ENCODE measurements around the gene C11orf68. TPM values are rescaled to one million over a fixed set of nuclear protein-coding genes. Genes with fewer than 3 reads are reported as not detected.

Gene C11orf68
- total RNA-seq, 1 experiment from 2014 or later, result 48.0 TPM

DNA sequence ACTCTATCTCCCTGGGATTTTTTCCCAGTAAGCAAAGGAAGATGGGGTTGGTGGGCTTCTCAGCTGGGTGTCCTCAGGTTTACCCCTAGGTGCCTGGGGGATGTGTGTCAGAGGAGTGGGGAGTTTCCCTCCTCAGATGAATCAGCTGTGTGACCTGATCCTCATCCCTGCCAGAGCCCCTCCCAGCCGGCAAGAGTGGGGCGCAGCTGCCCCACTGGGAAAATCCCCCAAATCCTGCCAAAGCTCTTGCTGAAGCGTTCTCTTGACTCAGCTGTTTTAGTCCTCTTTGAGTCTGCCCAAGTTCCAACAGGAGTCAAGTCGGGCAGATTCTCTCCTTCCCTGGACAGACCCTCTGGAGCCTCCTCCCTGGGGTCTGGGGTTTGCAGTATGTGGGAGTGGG is 6.0 kb downstream of the C11orf68 start:
- ChIA-PET POLR2A (interaction anchor here (0.9 to 8.0 kb wide), 3 partner anchors 12 to 49 kb away, joined by 4 to 122 read pairs (median 96); partner anchors contain the start of genes CCDC85B, FIBP and FOSL1), CTCF (interaction anchor here (1.2 to 2.3 kb wide), 6 partner anchors 12 to 29 kb away, joined by 6 to 10 read pairs (median 8); partner anchors contain the start of genes CCDC85B, FIBP and FOSL1)
- TF ChIP-seq, protein P1, sequence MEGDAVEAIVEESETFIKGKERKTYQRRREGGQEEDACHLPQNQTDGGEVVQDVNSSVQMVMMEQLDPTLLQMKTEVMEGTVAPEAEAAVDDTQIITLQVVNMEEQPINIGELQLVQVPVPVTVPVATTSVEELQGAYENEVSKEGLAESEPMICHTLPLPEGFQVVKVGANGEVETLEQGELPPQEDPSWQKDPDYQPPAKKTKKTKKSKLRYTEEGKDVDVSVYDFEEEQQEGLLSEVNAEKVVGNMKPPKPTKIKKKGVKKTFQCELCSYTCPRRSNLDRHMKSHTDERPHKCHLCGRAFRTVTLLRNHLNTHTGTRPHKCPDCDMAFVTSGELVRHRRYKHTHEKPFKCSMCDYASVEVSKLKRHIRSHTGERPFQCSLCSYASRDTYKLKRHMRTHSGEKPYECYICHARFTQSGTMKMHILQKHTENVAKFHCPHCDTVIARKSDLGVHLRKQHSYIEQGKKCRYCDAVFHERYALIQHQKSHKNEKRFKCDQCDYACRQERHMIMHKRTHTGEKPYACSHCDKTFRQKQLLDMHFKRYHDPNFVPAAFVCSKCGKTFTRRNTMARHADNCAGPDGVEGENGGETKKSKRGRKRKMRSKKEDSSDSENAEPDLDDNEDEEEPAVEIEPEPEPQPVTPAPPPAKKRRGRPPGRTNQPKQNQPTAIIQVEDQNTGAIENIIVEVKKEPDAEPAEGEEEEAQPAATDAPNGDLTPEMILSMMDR (IDR thresholded peaks at IDR 0.05; ENCODE audit: unreplicated experiment), result no peak
- Mint-ChIP-seq H3K27ac (ENCODE audit: low read depth, unreplicated experiment) (no peak overlapping the region), H3K4me3 (ENCODE audit: unreplicated experiment) (no peak overlapping the region), H3K4me1 (ENCODE audit: insufficient read depth, unreplicated experiment) (peaks cover 36% of the 10 kb centered on the region), H3K9me3 (ENCODE audit: unreplicated experiment) (no peaks in the 10 kb centered on the region), H3K27me3 (ENCODE audit: insufficient read depth, unreplicated experiment) (no peaks in the 10 kb centered on the region), H3K36me3 (ENCODE audit: insufficient read depth, unreplicated experiment) (no peaks in the 10 kb centered on the region)
- no TSS peak for BruUV-seq (replicated peaks)
- intact Hi-C loops (cut with micrococcal nuclease), result no loop called here
- DNase-seq (ENCODE audit: unreplicated experiment), result peak; percentile 63

DNA sequence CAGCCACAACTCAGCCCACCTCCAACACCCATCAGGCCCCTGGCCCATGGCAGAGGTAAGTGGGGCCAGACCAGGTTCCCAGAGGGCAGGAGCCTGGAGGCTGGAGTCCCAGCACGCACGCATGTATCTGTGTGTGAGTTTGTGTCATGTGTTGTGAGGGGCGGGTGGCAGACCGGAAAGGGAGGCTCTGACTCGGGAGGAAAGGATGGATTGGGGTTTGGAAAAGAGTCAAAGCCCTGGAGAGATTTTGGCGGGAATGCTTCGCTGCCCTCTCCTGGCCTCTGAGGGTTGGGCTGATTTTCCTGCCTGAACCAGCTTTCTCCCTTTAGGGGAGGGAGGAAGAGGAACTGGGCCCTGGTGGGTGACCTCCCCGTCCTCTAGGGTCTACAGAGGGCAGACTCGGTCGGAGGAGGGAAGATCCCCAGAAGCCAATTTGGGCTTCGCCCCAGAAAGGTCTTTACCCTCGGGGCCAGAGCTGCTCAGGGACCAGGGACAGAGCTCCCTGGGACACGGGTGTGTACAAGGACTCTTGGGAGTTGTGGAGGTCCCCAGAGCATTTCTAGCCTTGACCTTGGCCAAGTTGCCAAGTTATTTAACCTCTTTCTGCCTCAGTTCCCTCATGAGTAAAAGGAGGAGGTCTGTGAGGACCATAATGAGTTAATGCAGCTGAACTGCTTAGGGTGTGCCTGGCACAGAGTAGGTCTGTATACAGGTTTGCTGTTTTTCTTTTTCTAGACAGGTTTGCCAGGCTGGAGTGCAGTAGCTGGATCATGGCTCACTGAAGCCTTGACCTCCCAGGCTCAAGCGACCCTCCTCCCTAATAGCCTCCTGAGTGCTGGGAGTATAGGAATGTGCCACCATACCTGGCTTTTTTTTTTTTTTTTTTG is 6.9 kb downstream of the C11orf68 start:
- TF ChIP-seq, protein P1 (IDR thresholded peaks at IDR 0.05; ENCODE audit: unreplicated experiment), result peak; percentile 27
- no TSS peak for BruUV-seq (replicated peaks)
- POLR2A ChIA-PET, result interaction anchor here (0.5 to 8.0 kb wide), 6 partner anchors 11 to 50 kb away, joined by 3 to 122 read pairs (median 4); partner anchors contain the start of genes CCDC85B, FIBP and FOSL1
- intact Hi-C loops (cut with micrococcal nuclease), result loop anchor here (1.0 kb wide), 1 partner anchor 21 kb away; no protein-coding TSS in a partner anchor
- H3K4me1 Mint-ChIP-seq (ENCODE audit: insufficient read depth, unreplicated experiment), result peaks cover 33% of the 10 kb centered on the region
- no peak overlapping the region for H3K27ac Mint-ChIP-seq (ENCODE audit: low read depth, unreplicated experiment)
- no peaks in the 10 kb centered on the region for H3K36me3 Mint-ChIP-seq (ENCODE audit: insufficient read depth, unreplicated experiment)
- H3K9me3 Mint-ChIP-seq (ENCODE audit: unreplicated experiment), result no peaks in the 10 kb centered on the region
- CTCF ChIA-PET, result interaction anchor here (0.7 to 2.3 kb wide), 10 partner anchors 11 to 274 kb away, joined by 3 to 10 read pairs (median 6); partner anchors contain the start of genes CCDC85B, FIBP and FOSL1
- H3K27me3 Mint-ChIP-seq (ENCODE audit: insufficient read depth, unreplicated experiment), result no peaks in the 10 kb centered on the region
- no peak overlapping the region for H3K4me3 Mint-ChIP-seq (ENCODE audit: unreplicated experiment)
- DNase-seq (ENCODE audit: unreplicated experiment), result peak; percentile 90

DNA sequence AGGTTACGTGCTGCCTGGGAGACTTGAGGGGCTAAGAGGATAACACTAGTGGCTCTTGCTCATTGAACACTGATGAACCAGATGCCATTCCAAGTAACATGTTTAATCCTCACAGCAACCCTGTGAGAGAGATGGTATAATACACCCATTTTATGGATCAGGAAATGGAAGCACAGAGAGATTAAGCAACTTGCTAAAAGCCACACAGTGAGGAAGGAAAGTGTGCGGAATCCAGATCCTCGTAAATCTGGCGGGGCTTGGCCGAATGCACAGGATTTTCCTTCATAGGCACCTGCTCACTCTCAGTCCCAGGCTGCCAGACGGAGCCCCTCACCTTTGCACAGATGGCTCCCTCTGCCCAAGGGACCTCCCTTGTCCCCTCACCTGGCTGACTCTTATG is 11.0 kb downstream of the C11orf68 start:
- POLR2A ChIA-PET, result interaction anchor here (0.6 kb wide), 1 partner anchor 408 kb away, joined by 3 read pairs; no protein-coding TSS in a partner anchor
- no peak overlapping the region for H3K4me3 Mint-ChIP-seq (ENCODE audit: unreplicated experiment)
- no TSS peak for BruUV-seq (replicated peaks)
- CTCF ChIA-PET, result no interaction called here
- TF ChIP-seq, protein P1 (IDR thresholded peaks at IDR 0.05; ENCODE audit: unreplicated experiment), result no peak
- no peaks in the 10 kb centered on the region for H3K36me3 Mint-ChIP-seq (ENCODE audit: insufficient read depth, unreplicated experiment)
- H3K27me3 Mint-ChIP-seq (ENCODE audit: insufficient read depth, unreplicated experiment), result no peaks in the 10 kb centered on the region
- DNase-seq (ENCODE audit: unreplicated experiment), result no peak
- intact Hi-C loops (cut with micrococcal nuclease), result no loop called here
- H3K9me3 Mint-ChIP-seq (ENCODE audit: unreplicated experiment), result no peaks in the 10 kb centered on the region
- H3K27ac Mint-ChIP-seq (ENCODE audit: low read depth, unreplicated experiment), result no peak overlapping the region
- peaks cover 26% of the 10 kb centered on the region for H3K4me1 Mint-ChIP-seq (ENCODE audit: insufficient read depth, unreplicated experiment)

DNA sequence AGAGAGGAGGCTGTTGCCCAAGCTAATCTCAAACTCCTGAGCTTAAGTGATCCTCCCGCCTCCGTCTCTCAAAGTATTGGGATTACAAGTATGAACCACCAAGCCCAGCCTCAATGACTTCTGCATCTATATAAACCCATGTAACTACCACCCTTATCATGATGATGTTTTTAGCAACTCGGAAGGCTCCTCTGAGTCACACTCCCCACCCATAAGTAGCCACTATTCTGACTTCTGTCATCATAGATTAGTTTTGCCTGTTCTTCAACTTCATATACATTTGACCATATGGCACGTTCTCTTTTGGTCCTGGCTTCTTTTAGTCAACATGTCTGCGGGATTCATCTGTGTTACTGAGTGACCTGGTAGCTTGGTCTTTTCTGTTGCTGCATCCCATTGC is 12.3 kb downstream of the C11orf68 start:
- H3K4me1 Mint-ChIP-seq (ENCODE audit: insufficient read depth, unreplicated experiment), result peaks cover 36% of the 10 kb centered on the region
- intact Hi-C loops (cut with micrococcal nuclease), result no loop called here
- no peak overlapping the region for H3K27ac Mint-ChIP-seq (ENCODE audit: low read depth, unreplicated experiment)
- TF ChIP-seq, protein P1 (IDR thresholded peaks at IDR 0.05; ENCODE audit: unreplicated experiment), result no peak
- no peaks in the 10 kb centered on the region for H3K27me3 Mint-ChIP-seq (ENCODE audit: insufficient read depth, unreplicated experiment)
- H3K36me3 Mint-ChIP-seq (ENCODE audit: insufficient read depth, unreplicated experiment), result no peaks in the 10 kb centered on the region
- no peak overlapping the region for H3K4me3 Mint-ChIP-seq (ENCODE audit: unreplicated experiment)
- no peaks in the 10 kb centered on the region for H3K9me3 Mint-ChIP-seq (ENCODE audit: unreplicated experiment)
- POLR2A ChIA-PET, result interaction anchor here (1.1 to 2.0 kb wide), 4 partner anchors 9 to 17 kb away, joined by 5 to 7 read pairs (median 6); partner anchors contain the start of genes C11orf68 and CCDC85B
- CTCF ChIA-PET, result interaction anchor here (1.1 kb wide), 1 partner anchor 22 kb away, joined by 3 read pairs; no protein-coding TSS in a partner anchor
- no peak for DNase-seq (ENCODE audit: unreplicated experiment)
- no TSS peak for BruUV-seq (replicated peaks)
